ENCODE measurements around the gene ATP5MC2.

The ATP5MC2 gene

GRCh38 chr12:53624458-53624857 is 51.4 kb downstream of the ATP5MC2 start:
- Histone ChIP-seq H3K27me3 (ENCODE audit: insufficient read depth, low read depth) (no peaks in the 10 kb centered on the region), H2AFZ (ENCODE audit: low read depth) (no peak overlapping the region), H3K27ac (no peak overlapping the region), H3K4me2 (peak overlapping the region; percentile 91), H4K20me1 (ENCODE audit: insufficient read depth) (no peaks in the 10 kb centered on the region), H3K9ac (no peak overlapping the region), H3K4me1 (ENCODE audit: low read depth, poor library complexity, severe bottlenecking) (peaks cover 37% of the 10 kb centered on the region), H3K36me3 (ENCODE audit: insufficient read depth) (no peaks in the 10 kb centered on the region), H3K4me3 (IDR thresholded peaks at IDR 0.05; ENCODE audit: insufficient read depth, low read depth, low read length) (no peak overlapping the region), H3K79me2 (ENCODE audit: insufficient read depth, low read depth) (peaks cover 57% of the 10 kb centered on the region)
- TF ChIP-seq CTCF (conservative IDR thresholded peaks at IDR 0.05; ENCODE audit: low read depth, low read length): no peak

- Histone ChIP-seq H3K27ac (no peak overlapping the region), H3K36me3 (ENCODE audit: insufficient read depth) (no peaks in the 10 kb centered on the region), H3K4me3 (IDR thresholded peaks at IDR 0.05; ENCODE audit: insufficient read depth, low read depth, low read length) (no peak overlapping the region), H3K27me3 (ENCODE audit: insufficient read depth, low read depth) (no peaks in the 10 kb centered on the region), H3K4me2 (peak overlapping the region; percentile 91), H3K4me1 (ENCODE audit: low read depth, poor library complexity, severe bottlenecking) (peaks cover 44% of the 10 kb centered on the region), H4K20me1 (ENCODE audit: insufficient read depth) (no peaks in the 10 kb centered on the region), H3K9ac (no peak overlapping the region), H3K79me2 (ENCODE audit: insufficient read depth, low read depth) (peaks cover 64% of the 10 kb centered on the region), H2AFZ (ENCODE audit: low read depth) (no peak overlapping the region)
- no peak for TF ChIP-seq CTCF (conservative IDR thresholded peaks at IDR 0.05; ENCODE audit: low read depth, low read length)
These were observed 52.1 kb downstream of the ATP5MC2 start for GRCh38 chr12:53623548-53624385.

GRCh38 chr12:53622724-53623123 is 53.2 kb downstream of the ATP5MC2 start:
- H4K20me1 ChIP-seq (ENCODE audit: insufficient read depth): no peaks in the 10 kb centered on the region
- TF ChIP-seq CTCF (conservative IDR thresholded peaks at IDR 0.05; ENCODE audit: low read depth, low read length): no peak
- H3K9ac ChIP-seq: no peak overlapping the region
- no peak overlapping the region for H3K4me2 ChIP-seq
- no peak overlapping the region for H3K4me3 ChIP-seq (IDR thresholded peaks at IDR 0.05; ENCODE audit: insufficient read depth, low read depth, low read length)
- H3K36me3 ChIP-seq (ENCODE audit: insufficient read depth): no peaks in the 10 kb centered on the region
- no peaks in the 10 kb centered on the region for H3K27me3 ChIP-seq (ENCODE audit: insufficient read depth, low read depth)
- no peak overlapping the region for H2AFZ ChIP-seq (ENCODE audit: low read depth)
- H3K4me1 ChIP-seq (ENCODE audit: low read depth, poor library complexity, severe bottlenecking): peaks cover 55% of the 10 kb centered on the region
- no peak overlapping the region for H3K27ac ChIP-seq
- H3K79me2 ChIP-seq (ENCODE audit: insufficient read depth, low read depth): peaks cover 73% of the 10 kb centered on the region

GRCh38 chr12:53618275-53618674 is 57.6 kb downstream of the ATP5MC2 start:
- H3K4me1 ChIP-seq (ENCODE audit: low read depth, poor library complexity, severe bottlenecking): peaks cover 61% of the 10 kb centered on the region
- H4K20me1 ChIP-seq (ENCODE audit: insufficient read depth): no peaks in the 10 kb centered on the region
- peak overlapping the region; percentile 6; the same call in 1 of the 2 replicates for H3K27ac ChIP-seq
- H2AFZ ChIP-seq (ENCODE audit: low read depth): no peak overlapping the region
- TF ChIP-seq CTCF (conservative IDR thresholded peaks at IDR 0.05; ENCODE audit: low read depth, low read length): no peak
- H3K36me3 ChIP-seq (ENCODE audit: insufficient read depth): no peaks in the 10 kb centered on the region
- no peak overlapping the region for H3K4me3 ChIP-seq (IDR thresholded peaks at IDR 0.05; ENCODE audit: insufficient read depth, low read depth, low read length)
- peaks cover 66% of the 10 kb centered on the region for H3K79me2 ChIP-seq (ENCODE audit: insufficient read depth, low read depth)
- H3K27me3 ChIP-seq (ENCODE audit: insufficient read depth, low read depth): no peaks in the 10 kb centered on the region
- H3K4me2 ChIP-seq: peak overlapping the region; percentile 57
- peak overlapping the region; percentile 1; the same call in 1 of the 2 replicates for H3K9ac ChIP-seq

Data from KMS-11 (cell line).